Measurements from ENCODE around the gene WNT5B. TPM values are rescaled to one million over a fixed set of nuclear protein-coding genes. Genes with fewer than 3 reads are reported as not detected.

Gene WNT5B
- total RNA-seq (2014; rRNA removed; shearing (Covaris generic)) (11.3 and 14.7 TPM in 2 replicates), total RNA-seq (2022) (0.86 and 2.6 TPM in 2 replicates), Bru-seq, nascent RNA (percentile 29 among the genes with signal in this experiment), BruChase-seq, experiment 1, labeled RNA remaining after a 6-hour chase (percentile 29 among the genes with signal in this experiment), BruChase-seq, experiment 2, labeled RNA remaining after a 2-hour chase (percentile 30 among the genes with signal in this experiment)
- long read RNA-seq, partial matches to known transcripts = 0 of 19 reads
- long read RNA-seq, other reads (novel, unspliced or antisense) = 19 of 19 reads

GRCh38 chr12:1628666-1629337, at the start of gene WNT5B:
WNT5B (plus strand) TSS chr12:1629231; CDS start chr12:1631355, 2,124 bp downstream.
- Histone ChIP-seq H3K36me3 (ENCODE audit: insufficient read depth, low read length) (no peaks in the 10 kb centered on the region), H3K4me3 (ENCODE audit: low read depth, low read length, poor library complexity, severe bottlenecking) (peak within 1 kb of the TSS; percentile 55), H3K79me2 (ENCODE audit: insufficient read depth, low read depth, low read length) (no peaks in the 10 kb centered on the region), H3K4me1 (ENCODE audit: insufficient read depth, low read length, poor library complexity, severe bottlenecking) (peaks cover 15% of the 10 kb centered on the region), H2AFZ (ENCODE audit: low read length) (no peak within 1 kb of the TSS), H4K20me1 (ENCODE audit: insufficient read depth, low read length) (no peaks in the 10 kb centered on the region), H3K4me2 (ENCODE audit: low read length) (peak within 1 kb of the TSS; percentile 67), H3K9me3 (ENCODE audit: low read length) (no peaks in the 10 kb centered on the region), H3K27ac (ENCODE audit: low read depth, low read length, poor library complexity, severe bottlenecking) (no peak within 1 kb of the TSS), H3K9me2 (ENCODE audit: insufficient read depth, low read length) (no peaks in the 10 kb centered on the region)
- CTCF ChIA-PET (ENCODE audit: unreplicated experiment) = interaction anchor here (1.2 kb wide), 1 partner anchor 15 kb away, joined by 3 read pairs; no protein-coding TSS in a partner anchor
- POLR2A ChIA-PET = interaction anchor here (0.9 to 1.2 kb wide), 2 partner anchors 19 to 27 kb away, joined by 3 to 4 read pairs; no protein-coding TSS in a partner anchor
- intact Hi-C loops (cut with micrococcal nuclease; ENCODE audit: unreplicated experiment) = no loop called here
- BruUV-seq (replicated peaks) = no TSS peak
- DNase-seq (ENCODE audit: low spot score) = no peak
- no peak for TF ChIP-seq EZH2phosphoT487 (IDR thresholded peaks at IDR 0.05; ENCODE audit: borderline replicate concordance, low read depth, low read length)
- no peak for TF ChIP-seq CTCF (conservative IDR thresholded peaks at IDR 0.05; ENCODE audit: low read length)

- TF ChIP-seq CTCF (conservative IDR thresholded peaks at IDR 0.05; ENCODE audit: low read length) (no peak), EZH2phosphoT487 (IDR thresholded peaks at IDR 0.05; ENCODE audit: borderline replicate concordance, low read depth, low read length) (no peak)
- Histone ChIP-seq H3K9me3 (ENCODE audit: low read length) (no peaks in the 10 kb centered on the region), H4K20me1 (ENCODE audit: insufficient read depth, low read length) (no peaks in the 10 kb centered on the region), H3K4me1 (ENCODE audit: insufficient read depth, low read length, poor library complexity, severe bottlenecking) (peaks cover 24% of the 10 kb centered on the region), H3K4me2 (ENCODE audit: low read length) (no peak overlapping the region), H3K4me3 (ENCODE audit: low read depth, low read length, poor library complexity, severe bottlenecking) (no peak overlapping the region), H2AFZ (ENCODE audit: low read length) (no peak overlapping the region), H3K9me2 (ENCODE audit: insufficient read depth, low read length) (no peaks in the 10 kb centered on the region), H3K27ac (ENCODE audit: low read depth, low read length, poor library complexity, severe bottlenecking) (no peak overlapping the region), H3K79me2 (ENCODE audit: insufficient read depth, low read depth, low read length) (peaks cover 7% of the 10 kb centered on the region; the same call in 1 of the 2 replicates), H3K36me3 (ENCODE audit: insufficient read depth, low read length) (peaks cover 4% of the 10 kb centered on the region; the same call in 1 of the 2 replicates)
- no TSS peak for BruUV-seq (replicated peaks)
- DNase-seq (ENCODE audit: low spot score) = no peak
- intact Hi-C loops (cut with micrococcal nuclease; ENCODE audit: unreplicated experiment) = loop anchor here (5.0 to 10.0 kb wide), 2 partner anchors 298 to 755 kb away; no protein-coding TSS in a partner anchor
- POLR2A ChIA-PET = interaction anchor here (0.7 kb wide), 1 partner anchor 1664 kb away, joined by 4 read pairs; no protein-coding TSS in a partner anchor
- CTCF ChIA-PET (ENCODE audit: unreplicated experiment) = no interaction called here
These were observed 49.2 kb upstream of the WNT5B start for GRCh38 chr12:1579651-1580435.
